Activated T-helper 1 cell treated with anti-CD3 and anti-CD28 coated beads, Interleukin-12 subunit alpha, Interleukin-12 subunit beta, Interleukin-2, Interleukin-4 antibody, amounts not matched to agents 30 ng/mL and 10 ng/mL and 1 ng/mL, durations not matched to agents 14 hours and 24 hours and 36 hours (primary cell): ENCODE measurements around the gene HS3ST4. TPM values are rescaled to one million over a fixed set of nuclear protein-coding genes. Genes with fewer than 3 reads are reported as not detected.
"Not testable (repeated sequence)": the region's sequence is repeated elsewhere in the genome, so short reads cannot be mapped to it uniquely, and the experiment has no call there.

Experiments
- DNase-seq: peaks from one replicate; pipeline ENCODE4 v3.0.0; 2021; ENCODE audit warnings: low spot score
- H3K27ac Mint-ChIP-seq: one replicate; pipeline ENCODE4 v1.8.0; 2021; ENCODE audit warnings: mild to moderate bottlenecking, mixed read lengths
- H3K27me3 Mint-ChIP-seq: one replicate; pipeline ENCODE4 v1.8.0; 2022; ENCODE audit warnings: mild to moderate bottlenecking, moderate library complexity, mixed read lengths; ENCODE audit not compliant: insufficient read depth
- H3K36me3 Mint-ChIP-seq: one replicate; pipeline ENCODE4 v1.8.0; 2021; ENCODE audit warnings: low read depth, mixed read lengths
- H3K4me1 Mint-ChIP-seq: one replicate; pipeline ENCODE4 v1.8.0; 2021; ENCODE audit warnings: low read depth, mixed read lengths
- H3K4me3 Mint-ChIP-seq: one replicate; pipeline ENCODE4 v1.8.0; 2021; ENCODE audit warnings: mild to moderate bottlenecking, moderate library complexity, mixed read lengths
- H3K9me3 Mint-ChIP-seq: one replicate; pipeline ENCODE4 v1.8.0; 2021; ENCODE audit warnings: mixed read lengths
- intact Hi-C: fragments of 100-400 bp; cut with micrococcal nuclease; formaldehyde crosslinking; loops from one replicate; pipeline ENCODE4 v1.15.1; 2024
- total RNA-seq: library from RNA; stranded (reverse); gene quantifications from 2 replicates; pipeline ENCODE4 v1.2.3, GENCODE V29; 2022

The HS3ST4 gene
- total RNA-seq, 1 donor from 2014 or later, result not detected

DNA sequence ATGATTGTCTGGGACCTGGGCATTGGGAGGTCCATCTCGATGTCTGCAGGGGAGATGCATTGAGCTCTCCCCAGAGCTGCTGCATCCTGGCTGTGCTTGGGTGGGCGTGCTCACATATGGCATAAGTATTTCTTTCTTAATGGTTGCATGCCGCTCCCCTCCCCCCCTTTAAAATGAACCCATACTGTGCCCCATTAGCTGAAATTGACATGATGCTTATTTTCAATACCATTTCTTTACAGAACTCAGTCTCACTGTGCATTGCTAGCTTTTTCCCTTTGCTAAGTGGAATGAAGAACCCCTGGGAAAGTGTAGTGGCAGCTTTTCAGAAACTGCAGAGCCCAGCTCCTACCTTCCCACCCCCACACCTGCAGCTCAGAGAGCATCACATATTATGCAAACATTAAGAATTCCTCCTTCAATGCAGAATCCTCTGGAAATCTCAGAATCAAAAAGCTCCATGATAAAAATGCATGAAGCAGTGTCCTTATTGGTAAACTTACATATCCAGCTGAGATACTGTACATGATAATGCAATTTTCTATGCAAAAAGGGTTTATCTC, 56.4 kb downstream of the HS3ST4 start:
- H3K4me1 Mint-ChIP-seq, result no peaks in the 10 kb centered on the region
- intact Hi-C loops, result no loop called here
- H3K27ac Mint-ChIP-seq, result no peak overlapping the region
- H3K9me3 Mint-ChIP-seq, result peaks cover 3% of the 10 kb centered on the region
- no peak overlapping the region for H3K4me3 Mint-ChIP-seq
- H3K27me3 Mint-ChIP-seq, result no peaks in the 10 kb centered on the region
- no peaks in the 10 kb centered on the region for H3K36me3 Mint-ChIP-seq
- no peak for DNase-seq

DNA sequence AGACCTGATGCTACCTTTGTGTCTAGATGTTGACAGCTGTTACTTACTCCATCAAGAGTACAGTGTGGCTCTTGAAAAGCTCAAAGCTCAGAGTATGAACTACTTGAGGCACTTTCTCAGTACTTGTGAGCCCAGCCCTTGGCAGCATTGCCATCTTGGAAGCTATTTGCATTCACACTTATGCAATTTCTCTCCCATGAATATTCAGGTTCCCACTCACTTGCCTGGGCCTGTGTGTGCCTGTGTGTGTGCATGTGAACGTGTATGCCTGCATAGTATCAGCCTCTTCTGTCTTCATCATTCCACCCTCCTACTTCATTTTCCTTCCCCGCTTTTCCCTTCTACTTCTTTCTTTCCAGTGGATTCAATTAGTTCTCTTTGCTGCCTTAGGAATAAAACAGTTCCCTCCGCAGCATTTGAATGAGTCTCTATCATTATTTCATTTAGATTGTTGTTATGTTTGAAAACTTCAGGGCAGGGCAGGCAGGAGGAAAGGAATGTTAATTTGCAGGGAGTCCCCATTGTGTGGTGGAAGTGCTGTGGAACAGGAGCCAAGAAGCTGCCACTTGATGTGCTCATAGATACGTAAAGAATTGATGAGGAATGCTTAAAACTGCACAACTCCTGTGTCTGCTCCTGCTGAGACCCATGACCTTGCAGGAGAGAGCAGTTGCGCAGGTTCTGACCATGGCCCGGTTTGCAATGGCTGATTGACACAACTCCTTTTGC, 58.9 kb downstream of the HS3ST4 start:
- Mint-ChIP-seq H3K4me3 (no peak overlapping the region), H3K36me3 (no peaks in the 10 kb centered on the region), H3K27ac (no peak overlapping the region), H3K27me3 (no peaks in the 10 kb centered on the region), H3K9me3 (peaks cover 3% of the 10 kb centered on the region), H3K4me1 (no peaks in the 10 kb centered on the region)
- no peak for DNase-seq
- intact Hi-C loops, result no loop called here

DNA sequence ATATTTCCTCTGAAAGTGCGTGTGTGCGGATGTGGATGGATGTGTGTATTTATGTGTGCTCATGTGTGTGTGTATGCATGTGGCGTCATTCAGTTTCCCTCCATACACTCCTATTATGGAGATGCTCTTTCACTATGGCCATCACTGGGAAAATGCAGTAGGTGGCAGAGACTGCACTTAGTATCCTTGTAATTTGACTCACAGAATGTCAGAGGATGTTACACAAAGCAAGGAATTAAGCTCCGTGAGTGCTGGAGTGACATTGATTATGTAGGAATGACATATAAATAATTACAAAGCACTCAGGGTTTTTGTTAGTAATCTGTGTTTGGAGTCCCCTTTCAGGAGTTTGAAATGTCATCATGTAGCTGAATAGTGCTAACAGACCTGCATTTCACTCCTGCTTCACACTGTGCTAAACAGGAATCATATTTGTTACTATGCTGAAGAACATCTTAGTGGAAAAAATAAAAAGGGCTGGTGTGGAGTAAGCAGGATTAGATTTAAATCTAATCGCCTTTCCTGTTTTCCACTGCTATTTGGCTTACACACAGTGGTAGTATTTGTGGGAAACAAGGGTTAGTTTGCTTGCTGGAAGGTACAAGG, 59.6 kb downstream of the HS3ST4 start:
- no peaks in the 10 kb centered on the region for H3K9me3 Mint-ChIP-seq
- DNase-seq, result no peak

DNA sequence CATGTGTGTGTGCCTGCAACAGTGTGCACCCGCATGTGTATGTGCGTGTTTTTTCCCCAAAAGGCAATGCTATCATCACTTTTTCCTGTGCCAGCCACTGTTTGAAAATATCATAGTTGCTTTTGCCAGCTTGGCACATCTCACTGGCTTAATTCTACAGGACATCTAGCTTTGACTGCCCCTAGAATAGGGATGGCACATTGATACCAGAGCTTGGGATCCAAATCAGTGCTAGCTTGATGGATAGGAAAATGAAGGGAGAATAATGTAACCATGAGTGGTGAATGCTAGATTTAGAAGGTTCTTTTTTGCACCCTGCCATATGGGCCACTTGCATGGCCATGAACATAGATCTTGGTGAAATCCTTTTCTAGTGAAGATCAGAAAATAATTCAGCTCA, 72.7 kb downstream of the HS3ST4 start:
- Mint-ChIP-seq H3K9me3 (no peaks in the 10 kb centered on the region), H3K27ac (no peak overlapping the region), H3K36me3 (no peaks in the 10 kb centered on the region), H3K4me1 (no peaks in the 10 kb centered on the region), H3K4me3 (no peak overlapping the region), H3K27me3 (no peaks in the 10 kb centered on the region)
- no peak for DNase-seq
- intact Hi-C loops, result no loop called here

More for the DNA sequence above, 59.6 kb downstream of the HS3ST4 start:
- no peak overlapping the region for H3K4me3 Mint-ChIP-seq
- no peaks in the 10 kb centered on the region for H3K36me3 Mint-ChIP-seq
- H3K27me3 Mint-ChIP-seq, result no peaks in the 10 kb centered on the region
- H3K27ac Mint-ChIP-seq, result no peak overlapping the region
- intact Hi-C loops, result no loop called here
- no peaks in the 10 kb centered on the region for H3K4me1 Mint-ChIP-seq

DNA sequence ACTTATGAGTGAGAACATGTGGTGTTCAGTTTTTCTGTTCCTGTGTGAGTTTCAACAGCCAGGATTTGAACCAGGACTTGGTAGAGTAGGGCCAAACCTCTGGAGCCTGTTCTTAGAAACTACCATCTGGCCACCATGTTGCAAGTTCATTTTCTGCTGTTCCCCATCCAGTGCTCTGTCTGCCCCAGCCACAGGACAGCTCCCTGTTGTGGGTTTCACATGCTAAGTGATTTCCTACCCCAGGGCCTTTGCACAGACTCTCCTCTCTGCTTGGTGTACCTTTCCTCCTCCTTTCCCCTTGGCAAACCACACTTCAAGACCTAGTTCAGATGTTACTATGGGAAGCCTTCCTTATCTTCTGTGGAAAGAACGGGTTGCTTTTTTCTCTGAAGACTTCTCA, 79.5 kb downstream of the HS3ST4 start:
- H3K36me3 Mint-ChIP-seq, result no peaks in the 10 kb centered on the region
- no peaks in the 10 kb centered on the region for H3K4me1 Mint-ChIP-seq
- no peak overlapping the region for H3K4me3 Mint-ChIP-seq
- intact Hi-C loops, result no loop called here
- H3K9me3 Mint-ChIP-seq, result no peaks in the 10 kb centered on the region
- peaks cover 2% of the 10 kb centered on the region for H3K27me3 Mint-ChIP-seq
- H3K27ac Mint-ChIP-seq, result no peak overlapping the region
- DNase-seq, result no peak

DNA sequence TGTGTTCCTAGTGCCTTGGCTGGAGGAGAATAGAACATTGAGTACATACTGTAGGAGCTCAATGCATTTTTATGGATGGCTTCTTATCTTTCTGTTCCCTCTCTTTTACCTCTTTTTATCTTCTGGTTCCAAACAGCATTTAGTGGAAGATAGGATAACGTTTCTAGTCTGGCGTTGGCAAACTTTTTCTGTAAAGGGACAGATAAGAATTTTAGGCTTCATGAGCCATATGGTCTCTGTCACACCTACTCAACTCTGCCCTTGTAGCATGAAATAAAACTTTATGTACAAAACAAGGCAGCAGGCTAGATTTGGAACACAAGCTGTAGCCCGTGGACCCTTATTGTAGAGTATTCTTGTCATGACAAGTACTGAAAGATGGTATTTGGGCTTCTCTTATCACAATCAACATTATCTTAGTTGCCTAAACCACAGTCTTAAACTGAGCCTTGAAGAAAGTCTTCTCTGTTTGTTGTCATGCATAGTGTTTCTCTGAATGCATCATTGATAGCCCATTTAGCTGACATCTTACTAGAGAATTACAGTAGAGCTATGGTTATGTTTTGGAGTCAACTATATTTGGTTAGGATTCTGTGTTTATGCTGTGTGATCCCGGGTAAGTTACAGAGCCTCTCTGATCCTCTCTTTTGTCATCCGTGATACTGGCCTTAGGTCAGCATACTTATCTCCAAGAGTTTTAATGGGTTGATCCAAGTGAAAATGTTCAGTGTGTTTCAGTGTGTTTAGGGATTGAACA, 80.2 kb downstream of the HS3ST4 start:
- Mint-ChIP-seq H3K36me3 (no peaks in the 10 kb centered on the region), H3K9me3 (no peaks in the 10 kb centered on the region), H3K27ac (no peak overlapping the region), H3K4me1 (no peaks in the 10 kb centered on the region), H3K27me3 (peaks cover 2% of the 10 kb centered on the region), H3K4me3 (no peak overlapping the region)
- intact Hi-C loops, result no loop called here
- DNase-seq, result no peak

DNA sequence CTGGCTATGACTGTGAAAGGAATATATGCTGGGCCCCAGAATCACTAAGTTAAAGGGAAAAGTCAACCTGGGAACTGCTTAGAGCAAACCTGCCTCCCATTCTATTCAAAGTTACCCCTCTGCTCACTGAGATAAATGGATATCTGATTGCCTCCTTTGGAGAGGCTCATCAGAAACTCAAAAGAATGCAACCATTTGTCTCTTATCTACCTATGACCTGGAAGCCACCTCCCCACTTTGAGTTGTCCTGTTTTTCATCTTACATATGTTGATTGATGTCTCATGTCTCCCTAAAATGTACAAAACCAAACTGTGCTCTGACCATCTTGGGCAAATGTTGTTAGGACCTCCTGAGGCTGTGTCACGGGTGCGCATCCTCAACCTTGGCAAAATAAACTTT, 84.5 kb downstream of the HS3ST4 start:
- DNase-seq, H3K27me3 Mint-ChIP-seq, H3K27ac Mint-ChIP-seq, H3K9me3 Mint-ChIP-seq, H3K4me1 Mint-ChIP-seq, H3K4me3 Mint-ChIP-seq, H3K36me3 Mint-ChIP-seq, intact Hi-C loops: not testable (repeated sequence)

DNA sequence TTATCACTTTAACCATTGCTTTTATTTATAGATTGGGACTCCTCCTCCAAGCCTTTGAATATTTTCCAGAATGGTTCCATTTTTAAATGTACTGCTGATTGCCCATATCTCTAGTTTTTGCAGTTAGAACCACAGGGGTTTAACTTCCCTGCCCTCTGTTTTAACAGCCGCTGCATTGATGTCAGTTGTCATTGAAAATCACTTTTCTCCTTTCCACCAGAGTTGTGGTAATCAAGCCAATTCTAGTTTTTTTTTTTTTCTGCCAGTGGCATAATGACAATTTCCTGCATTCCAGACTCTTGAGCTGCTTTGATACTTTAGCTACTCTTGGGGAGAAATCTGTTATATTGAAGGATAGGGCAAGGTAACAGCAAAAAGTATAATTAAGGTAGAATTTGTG, 91.5 kb downstream of the HS3ST4 start:
- no peak for DNase-seq
- Mint-ChIP-seq H3K27ac (no peak overlapping the region), H3K4me1 (no peaks in the 10 kb centered on the region), H3K4me3 (no peak overlapping the region), H3K36me3 (no peaks in the 10 kb centered on the region), H3K27me3 (peaks cover 1% of the 10 kb centered on the region), H3K9me3 (peaks cover 8% of the 10 kb centered on the region)
- intact Hi-C loops, result no loop called here

DNA sequence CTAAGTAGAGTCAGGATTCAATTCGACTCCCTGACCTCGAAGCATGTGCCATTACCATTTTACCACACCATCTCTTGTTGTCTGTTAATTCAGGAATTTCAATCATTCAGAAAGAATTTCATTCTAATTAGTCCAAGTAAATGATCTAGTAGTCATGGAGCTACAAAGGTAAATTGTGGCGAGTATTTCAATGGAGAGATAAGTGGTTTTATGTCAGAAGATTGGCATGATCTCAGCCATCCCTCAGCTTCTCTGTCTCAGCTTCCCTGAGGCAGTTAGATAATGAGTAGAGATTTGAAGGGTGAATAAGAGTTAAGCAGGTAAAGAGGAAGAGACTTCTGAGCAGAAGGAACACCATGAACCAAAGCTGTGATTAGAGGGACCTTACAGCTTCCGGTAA, 93.6 kb downstream of the HS3ST4 start:
- Mint-ChIP-seq H3K4me3 (no peak overlapping the region), H3K27me3 (peaks cover 1% of the 10 kb centered on the region), H3K27ac (no peak overlapping the region), H3K9me3 (peaks cover 8% of the 10 kb centered on the region), H3K4me1 (no peaks in the 10 kb centered on the region), H3K36me3 (no peaks in the 10 kb centered on the region)
- intact Hi-C loops, result no loop called here
- DNase-seq, result no peak

DNA sequence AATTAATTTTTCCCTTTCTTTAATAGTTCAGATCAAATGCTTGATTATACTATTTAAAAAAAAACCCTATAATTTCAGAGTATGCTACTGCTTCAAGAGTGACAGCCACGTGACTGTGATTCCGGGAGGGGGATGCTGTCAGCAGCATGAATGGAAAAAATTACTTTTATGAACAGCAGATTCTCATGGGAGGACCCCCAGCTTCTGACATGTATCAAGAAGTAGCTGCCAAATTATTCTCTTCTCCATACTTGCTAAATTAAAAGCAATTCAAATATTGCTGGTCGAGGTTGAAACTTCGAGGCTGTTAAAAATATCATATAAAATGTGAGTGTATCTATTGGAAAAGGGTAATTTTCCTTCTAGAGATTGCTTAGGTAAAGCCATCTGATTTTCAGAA, 95.0 kb downstream of the HS3ST4 start:
- intact Hi-C loops, result no loop called here
- Mint-ChIP-seq H3K4me1 (no peaks in the 10 kb centered on the region), H3K36me3 (no peaks in the 10 kb centered on the region), H3K4me3 (no peak overlapping the region), H3K27ac (no peak overlapping the region), H3K9me3 (peaks cover 7% of the 10 kb centered on the region), H3K27me3 (peaks cover 1% of the 10 kb centered on the region)
- DNase-seq, result no peak

DNA sequence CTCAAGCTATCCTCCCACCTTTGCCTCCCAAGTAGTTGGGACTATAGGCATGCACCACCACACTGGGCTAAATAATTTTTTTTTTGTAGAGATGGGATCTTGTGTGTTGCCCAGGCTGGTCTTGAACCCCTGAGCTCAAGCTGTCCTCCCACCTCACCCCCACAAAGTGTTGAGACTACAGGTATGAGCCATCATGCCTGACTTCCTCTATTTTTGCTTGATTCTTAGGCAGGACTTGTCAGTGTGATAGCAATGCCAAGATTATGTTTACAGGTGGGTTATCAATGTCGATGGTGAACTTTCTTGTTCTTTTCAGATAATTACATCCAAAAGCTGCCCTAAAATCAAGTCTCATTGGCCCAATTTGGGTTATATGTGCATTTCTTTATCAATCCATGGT, 96.9 kb downstream of the HS3ST4 start:
- Mint-ChIP-seq H3K4me3 (no peak overlapping the region), H3K27ac (no peak overlapping the region), H3K4me1 (no peaks in the 10 kb centered on the region), H3K36me3 (no peaks in the 10 kb centered on the region), H3K27me3 (peaks cover 4% of the 10 kb centered on the region), H3K9me3 (peaks cover 4% of the 10 kb centered on the region)
- DNase-seq, result no peak
- intact Hi-C loops, result no loop called here

DNA sequence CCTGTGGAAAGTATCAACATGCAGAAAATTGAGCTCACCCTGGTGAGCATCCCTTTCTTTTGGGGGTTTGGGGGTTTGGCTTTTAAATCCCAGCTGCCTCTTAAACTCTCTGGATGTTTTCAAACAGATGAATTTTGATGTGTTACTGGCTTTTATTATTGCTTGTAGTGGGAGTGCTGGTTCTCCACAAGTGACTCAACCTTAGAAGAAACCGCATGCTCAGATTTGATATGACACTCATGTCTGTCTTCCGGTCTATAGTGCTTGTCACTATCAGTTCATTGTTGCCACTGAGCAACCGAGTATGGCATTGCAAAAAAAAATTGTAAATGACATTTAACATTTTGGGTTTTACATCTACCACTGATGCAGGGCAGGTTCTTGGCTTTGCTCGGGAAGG, 104.5 kb downstream of the HS3ST4 start:
- Mint-ChIP-seq H3K27me3 (peaks cover 3% of the 10 kb centered on the region), H3K4me1 (no peaks in the 10 kb centered on the region), H3K36me3 (no peaks in the 10 kb centered on the region), H3K9me3 (peaks cover 6% of the 10 kb centered on the region), H3K27ac (no peak overlapping the region), H3K4me3 (no peak overlapping the region)
- no peak for DNase-seq
- intact Hi-C loops, result no loop called here

DNA sequence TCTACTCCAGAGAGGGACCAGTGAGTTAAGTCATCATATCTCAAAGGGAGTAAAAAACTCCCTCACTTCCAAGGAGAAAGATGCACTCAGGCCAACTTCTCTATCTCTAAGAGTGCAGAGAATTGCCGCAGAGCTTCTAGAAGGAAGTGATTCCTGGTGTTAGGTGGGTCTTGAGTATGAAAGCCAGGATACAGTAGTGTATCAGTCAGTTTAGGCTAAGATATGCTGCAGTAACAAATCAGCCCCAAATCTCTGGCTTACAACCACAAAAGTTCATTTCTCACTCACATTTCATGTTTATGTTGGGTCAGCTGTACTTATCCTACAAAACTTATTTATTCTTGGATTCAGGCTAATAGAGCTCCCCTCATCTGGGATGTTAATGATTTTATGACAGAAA, 106.3 kb downstream of the HS3ST4 start:
- no peaks in the 10 kb centered on the region for H3K27me3 Mint-ChIP-seq
- peaks cover 6% of the 10 kb centered on the region for H3K9me3 Mint-ChIP-seq
- no peak overlapping the region for H3K4me3 Mint-ChIP-seq
- H3K27ac Mint-ChIP-seq, result no peak overlapping the region
- DNase-seq, result no peak
- intact Hi-C loops, result no loop called here
- H3K36me3 Mint-ChIP-seq, result no peaks in the 10 kb centered on the region
- H3K4me1 Mint-ChIP-seq, result no peaks in the 10 kb centered on the region
